ENCODE data around the gene KIAA0232. TPM values are rescaled to one million over a fixed set of nuclear protein-coding genes. Genes with fewer than 3 reads are reported as not detected.
A peak's percentile ranks its signal among the peaks of the same experiment; 100 is the strongest.

KIAA0232 gene, protein sequence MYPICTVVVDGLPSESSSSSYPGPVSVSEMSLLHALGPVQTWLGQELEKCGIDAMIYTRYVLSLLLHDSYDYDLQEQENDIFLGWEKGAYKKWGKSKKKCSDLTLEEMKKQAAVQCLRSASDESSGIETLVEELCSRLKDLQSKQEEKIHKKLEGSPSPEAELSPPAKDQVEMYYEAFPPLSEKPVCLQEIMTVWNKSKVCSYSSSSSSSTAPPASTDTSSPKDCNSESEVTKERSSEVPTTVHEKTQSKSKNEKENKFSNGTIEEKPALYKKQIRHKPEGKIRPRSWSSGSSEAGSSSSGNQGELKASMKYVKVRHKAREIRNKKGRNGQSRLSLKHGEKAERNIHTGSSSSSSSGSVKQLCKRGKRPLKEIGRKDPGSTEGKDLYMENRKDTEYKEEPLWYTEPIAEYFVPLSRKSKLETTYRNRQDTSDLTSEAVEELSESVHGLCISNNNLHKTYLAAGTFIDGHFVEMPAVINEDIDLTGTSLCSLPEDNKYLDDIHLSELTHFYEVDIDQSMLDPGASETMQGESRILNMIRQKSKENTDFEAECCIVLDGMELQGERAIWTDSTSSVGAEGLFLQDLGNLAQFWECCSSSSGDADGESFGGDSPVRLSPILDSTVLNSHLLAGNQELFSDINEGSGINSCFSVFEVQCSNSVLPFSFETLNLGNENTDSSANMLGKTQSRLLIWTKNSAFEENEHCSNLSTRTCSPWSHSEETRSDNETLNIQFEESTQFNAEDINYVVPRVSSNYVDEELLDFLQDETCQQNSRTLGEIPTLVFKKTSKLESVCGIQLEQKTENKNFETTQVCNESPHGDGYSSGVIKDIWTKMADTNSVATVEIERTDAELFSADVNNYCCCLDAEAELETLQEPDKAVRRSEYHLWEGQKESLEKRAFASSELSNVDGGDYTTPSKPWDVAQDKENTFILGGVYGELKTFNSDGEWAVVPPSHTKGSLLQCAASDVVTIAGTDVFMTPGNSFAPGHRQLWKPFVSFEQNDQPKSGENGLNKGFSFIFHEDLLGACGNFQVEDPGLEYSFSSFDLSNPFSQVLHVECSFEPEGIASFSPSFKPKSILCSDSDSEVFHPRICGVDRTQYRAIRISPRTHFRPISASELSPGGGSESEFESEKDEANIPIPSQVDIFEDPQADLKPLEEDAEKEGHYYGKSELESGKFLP (N-terminal part only)
- total RNA-seq (25.3 TPM), polyA plus RNA-seq (10 to 100 TPM in 2 of 4 donors, 1 to 10 TPM in 2; 5.6 to 16.7 (median 10.8) TPM)

DNA sequence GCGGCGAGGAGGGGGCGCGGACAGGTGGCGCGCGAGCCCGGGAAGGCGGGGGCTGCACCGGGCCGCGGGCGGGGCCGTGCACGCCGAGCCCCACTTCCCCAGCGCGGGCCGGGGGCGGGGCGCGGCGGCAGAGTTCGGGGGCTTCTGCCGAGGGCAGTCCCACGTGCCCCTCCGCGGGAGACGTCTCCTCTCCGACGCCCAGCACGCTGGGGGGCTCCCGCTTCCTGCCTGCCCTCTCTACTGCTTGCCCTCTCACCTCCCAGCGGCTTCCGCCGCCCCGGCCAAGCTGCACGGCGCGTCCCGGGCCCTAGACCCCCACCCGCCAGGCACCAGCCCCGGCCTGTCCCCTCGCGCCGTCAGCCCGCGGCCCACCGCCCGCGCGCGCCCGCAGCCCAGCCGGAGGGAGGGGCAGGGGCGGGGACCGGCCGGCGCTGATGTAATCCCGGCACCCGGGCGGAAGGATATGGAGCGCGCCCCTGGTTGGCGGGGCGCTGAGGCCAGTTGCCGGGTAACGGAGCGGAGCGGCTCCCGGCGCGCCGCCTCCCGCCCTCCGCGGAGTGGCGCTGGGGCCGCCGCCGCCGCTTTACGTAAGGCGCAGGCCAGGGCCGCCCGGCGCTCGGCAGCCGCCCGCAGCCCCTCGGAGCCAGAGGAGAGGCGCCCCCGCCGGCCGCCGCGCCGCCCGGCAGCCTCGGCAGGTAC is at the start of gene KIAA0232:
TSS of gene KIAA0232 (plus strand) at position 581 of the 699 bp plus-strand sequence. CDS start 41,727 bp downstream, outside the sequence.
- peaks cover 42% of the 10 kb centered on the region for H3K4me1 ChIP-seq (ENCODE audit: control insufficient read depth, insufficient read depth, low read length, poor library complexity, severe bottlenecking)
- H3K4me1 Mint-ChIP-seq: peaks cover 19 to 69% (median 50%) of the 10 kb centered on the region in 4 donors
- H3K27ac ChIP-seq (ENCODE audit: insufficient read depth, low read length, poor library complexity, severe bottlenecking): peak within 1 kb of the TSS; percentile 95
- peaks cover 14% of the 10 kb centered on the region for H3K27me3 Mint-ChIP-seq
- peak within 1 kb of the TSS; percentile 86 to 91 (median 90) for H3K4me3 Mint-ChIP-seq
- no peaks in the 10 kb centered on the region for H3K9me3 Mint-ChIP-seq
- peak within 1 kb of the TSS; percentile 46 to 92 (median 69) for H3K27ac Mint-ChIP-seq
- H3K9me3 ChIP-seq (ENCODE audit: control insufficient read depth in 2 of 2, low read length in 2 of 2): no peaks in the 10 kb centered on the region
- ATAC-seq (ENCODE audit: low read depth in 2 of 2): peak; percentile 81 to 82
- no peaks in the 10 kb centered on the region for H3K36me3 Mint-ChIP-seq
- no peaks in the 10 kb centered on the region for H3K36me3 ChIP-seq (ENCODE audit: control insufficient read depth, insufficient read depth, low read length)
- H3K4me3 ChIP-seq (ENCODE audit: low read depth, low read length): peak within 1 kb of the TSS; percentile 68
- H3K27me3 ChIP-seq (ENCODE audit: control insufficient read depth, insufficient read depth, low read length): no peaks in the 10 kb centered on the region
- DNase-seq: peak; percentile 87 to 94 (median 92)

DNA sequence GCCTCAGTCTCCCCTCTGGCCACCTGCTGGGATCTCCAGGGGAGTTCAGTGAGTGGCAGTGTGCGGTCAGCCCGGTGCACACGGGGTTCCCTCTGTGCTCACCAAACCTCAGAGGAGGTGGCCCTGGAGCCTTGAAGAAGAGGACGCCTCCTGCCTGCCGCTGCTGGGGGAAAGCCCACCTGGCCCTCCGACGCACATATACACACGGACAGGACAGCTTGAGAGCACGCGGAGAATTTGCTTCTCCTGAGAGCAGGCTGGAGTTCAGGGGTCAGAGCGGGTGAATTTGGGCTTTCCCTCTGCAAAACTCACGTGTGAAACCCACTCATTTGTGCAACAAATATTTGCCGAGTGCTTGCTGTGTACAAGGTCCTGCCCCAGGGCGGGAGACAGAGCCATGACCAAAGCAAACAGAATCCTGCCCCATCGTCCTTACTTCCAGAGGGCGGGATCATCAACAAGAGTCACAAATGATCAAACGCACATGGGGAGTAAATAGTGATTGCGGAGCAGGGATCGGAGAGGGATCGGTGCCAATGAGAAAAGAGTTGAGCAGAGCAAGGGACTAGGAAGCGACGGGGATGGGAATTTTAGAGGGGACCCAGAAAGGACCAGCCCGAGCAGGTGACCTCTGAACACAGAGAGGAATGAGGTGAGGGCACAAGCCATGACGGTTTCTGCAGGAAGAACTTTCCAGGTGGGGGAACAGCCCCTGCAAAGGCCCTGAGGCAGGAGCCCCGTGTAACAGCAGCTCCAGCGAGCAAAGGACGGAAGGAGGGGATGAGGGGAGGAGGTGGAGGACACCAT is 49.0 kb upstream of the KIAA0232 start:
- ATAC-seq (ENCODE audit: low read depth in 2 of 2): no peak
- H3K27ac ChIP-seq (ENCODE audit: insufficient read depth, low read length, poor library complexity, severe bottlenecking): no peak overlapping the region

DNA sequence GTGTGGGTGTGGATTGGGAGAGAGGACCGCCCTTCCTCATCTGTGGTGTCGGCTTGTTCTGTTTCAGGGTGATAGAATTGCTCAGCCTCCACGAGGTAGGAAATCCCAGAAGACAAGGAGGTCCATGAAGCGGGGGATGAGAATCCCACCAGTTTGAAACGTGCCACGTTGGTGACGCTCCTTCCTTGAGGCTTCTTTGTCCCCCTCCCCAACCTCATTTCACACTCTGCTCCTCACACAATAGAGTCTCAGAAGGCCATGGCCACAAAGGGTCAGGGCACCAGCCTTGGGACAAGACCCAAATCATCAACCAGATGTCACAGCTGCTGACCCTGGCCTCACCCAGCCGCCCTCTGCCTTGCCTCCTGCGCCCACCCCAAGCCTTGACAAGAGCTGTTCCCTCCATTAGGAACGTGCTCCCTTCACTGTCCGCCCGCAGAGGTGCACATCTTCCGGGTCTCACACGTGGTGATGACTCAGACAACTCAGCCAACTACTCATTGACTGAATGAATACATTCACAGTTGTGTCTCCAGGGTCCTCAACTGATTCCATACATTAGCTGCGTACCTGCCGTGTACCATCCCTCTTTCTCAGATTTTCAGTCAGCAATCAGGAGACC is 48.3 kb upstream of the KIAA0232 start:
- Mint-ChIP-seq H3K4me3 (no peak overlapping the region), H3K27me3 (peaks cover 11% of the 10 kb centered on the region), H3K4me1 (peaks cover 0 to 11% (median 0%) of the 10 kb centered on the region in 4 donors), H3K9me3 (no peaks in the 10 kb centered on the region), H3K36me3 (no peaks in the 10 kb centered on the region), H3K27ac (peak overlapping the region in 1 of 3 donors; percentile 3)
- Histone ChIP-seq H3K4me1 (ENCODE audit: control insufficient read depth, insufficient read depth, low read length, poor library complexity, severe bottlenecking) (no peaks in the 10 kb centered on the region), H3K4me3 (ENCODE audit: low read depth, low read length) (no peak overlapping the region), H3K27me3 (ENCODE audit: control insufficient read depth, insufficient read depth, low read length) (no peaks in the 10 kb centered on the region), H3K27ac (ENCODE audit: insufficient read depth, low read length, poor library complexity, severe bottlenecking) (no peak overlapping the region), H3K36me3 (ENCODE audit: control insufficient read depth, insufficient read depth, low read length) (no peaks in the 10 kb centered on the region), H3K9me3 (ENCODE audit: control insufficient read depth in 2 of 2, low read length in 2 of 2) (no peaks in the 10 kb centered on the region)
- DNase-seq (no peak), ATAC-seq (ENCODE audit: low read depth in 2 of 2) (no peak)

More for the DNA sequence above, 49.0 kb upstream of the KIAA0232 start:
- Histone ChIP-seq H3K4me3 (ENCODE audit: low read depth, low read length) (no peak overlapping the region), H3K36me3 (ENCODE audit: control insufficient read depth, insufficient read depth, low read length) (no peaks in the 10 kb centered on the region), H3K27me3 (ENCODE audit: control insufficient read depth, insufficient read depth, low read length) (no peaks in the 10 kb centered on the region), H3K9me3 (ENCODE audit: control insufficient read depth in 2 of 2, low read length in 2 of 2) (no peaks in the 10 kb centered on the region), H3K4me1 (ENCODE audit: control insufficient read depth, insufficient read depth, low read length, poor library complexity, severe bottlenecking) (no peaks in the 10 kb centered on the region)
- Mint-ChIP-seq H3K36me3 (no peaks in the 10 kb centered on the region), H3K27me3 (peaks cover 11% of the 10 kb centered on the region), H3K9me3 (no peaks in the 10 kb centered on the region), H3K27ac (no peak overlapping the region), H3K4me3 (no peak overlapping the region), H3K4me1 (peaks cover 0 to 16% (median 0%) of the 10 kb centered on the region in 4 donors)
- DNase-seq: no peak

DNA sequence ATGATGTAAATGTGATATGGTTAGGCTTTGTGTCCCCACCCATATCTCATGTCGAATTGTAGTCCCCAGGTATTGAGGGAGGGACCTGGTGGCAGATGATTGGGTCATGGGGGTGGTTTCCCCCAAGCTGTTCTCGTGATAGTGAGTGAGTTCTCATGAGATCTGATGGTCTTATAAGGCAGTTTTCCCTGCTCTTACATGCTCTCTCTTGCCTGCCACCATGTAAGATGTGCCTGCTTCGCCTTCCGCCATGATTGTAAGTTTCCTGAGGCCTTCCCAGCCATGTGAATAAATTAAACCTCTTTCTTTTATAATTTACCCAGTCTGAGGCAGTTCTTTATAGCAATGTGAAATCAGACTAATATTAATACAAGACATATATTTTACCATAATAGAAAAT is 42.6 kb upstream of the KIAA0232 start:
- H3K4me3 Mint-ChIP-seq: no peak overlapping the region
- ATAC-seq (ENCODE audit: low read depth in 2 of 2): no peak
- no peak overlapping the region for H3K27ac Mint-ChIP-seq

DNA sequence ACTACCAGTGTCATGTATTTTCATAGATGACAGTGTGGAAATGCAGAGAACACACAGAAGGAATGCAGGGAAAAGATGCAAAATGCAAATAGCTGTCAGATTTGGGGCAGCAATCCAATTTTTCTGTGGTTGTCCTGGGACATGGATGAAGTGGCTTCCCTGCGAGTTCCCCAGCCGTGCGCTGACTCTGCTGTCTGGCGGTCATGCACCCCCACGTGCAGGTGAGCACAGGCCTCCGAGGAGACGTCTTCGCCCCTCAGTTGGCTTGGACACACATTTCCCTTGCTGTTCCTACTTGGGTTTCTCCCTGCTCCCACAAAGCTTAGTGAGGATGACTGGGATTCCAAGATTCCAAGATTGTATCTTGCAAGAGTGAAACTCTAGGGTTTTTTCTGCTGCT is 42.2 kb upstream of the KIAA0232 start:
- peaks cover 0 to 6% (median 0%) of the 10 kb centered on the region in 7 donors for H3K9me3 Mint-ChIP-seq
- H3K27ac Mint-ChIP-seq: no peak overlapping the region
- Histone ChIP-seq H3K9me3 (ENCODE audit: control insufficient read depth in 2 of 2, low read length in 2 of 2) (no peaks in the 10 kb centered on the region), H3K4me3 (ENCODE audit: low read depth, low read length) (no peak overlapping the region), H3K36me3 (ENCODE audit: control insufficient read depth, insufficient read depth, low read length) (no peaks in the 10 kb centered on the region), H3K27ac (ENCODE audit: insufficient read depth, low read length, poor library complexity, severe bottlenecking) (no peak overlapping the region), H3K27me3 (ENCODE audit: control insufficient read depth, insufficient read depth, low read length) (no peaks in the 10 kb centered on the region), H3K4me1 (ENCODE audit: control insufficient read depth, insufficient read depth, low read length, poor library complexity, severe bottlenecking) (peaks cover 12% of the 10 kb centered on the region)
- DNase-seq: no peak
- H3K27me3 Mint-ChIP-seq: peaks cover 17% of the 10 kb centered on the region
- peaks cover 0 to 8% (median 0%) of the 10 kb centered on the region in 4 donors for H3K4me1 Mint-ChIP-seq
- H3K4me3 Mint-ChIP-seq: no peak overlapping the region
- no peaks in the 10 kb centered on the region for H3K36me3 Mint-ChIP-seq
- no peak for ATAC-seq (ENCODE audit: low read depth in 2 of 2)

More for the DNA sequence above, 42.6 kb upstream of the KIAA0232 start:
- no peaks in the 10 kb centered on the region for H3K36me3 ChIP-seq (ENCODE audit: control insufficient read depth, insufficient read depth, low read length)
- no peaks in the 10 kb centered on the region for H3K9me3 ChIP-seq (ENCODE audit: control insufficient read depth in 2 of 2, low read length in 2 of 2)
- peaks cover 19% of the 10 kb centered on the region for H3K27me3 Mint-ChIP-seq
- no peak for DNase-seq
- H3K4me1 Mint-ChIP-seq: peaks cover 0 to 7% (median 0%) of the 10 kb centered on the region in 4 donors
- H3K9me3 Mint-ChIP-seq: peaks cover 0 to 6% (median 0%) of the 10 kb centered on the region in 7 donors
- no peaks in the 10 kb centered on the region for H3K36me3 Mint-ChIP-seq
- H3K27me3 ChIP-seq (ENCODE audit: control insufficient read depth, insufficient read depth, low read length): no peaks in the 10 kb centered on the region
- no peak overlapping the region for H3K27ac ChIP-seq (ENCODE audit: insufficient read depth, low read length, poor library complexity, severe bottlenecking)
- H3K4me3 ChIP-seq (ENCODE audit: low read depth, low read length): no peak overlapping the region
- peaks cover 12% of the 10 kb centered on the region for H3K4me1 ChIP-seq (ENCODE audit: control insufficient read depth, insufficient read depth, low read length, poor library complexity, severe bottlenecking)

DNA sequence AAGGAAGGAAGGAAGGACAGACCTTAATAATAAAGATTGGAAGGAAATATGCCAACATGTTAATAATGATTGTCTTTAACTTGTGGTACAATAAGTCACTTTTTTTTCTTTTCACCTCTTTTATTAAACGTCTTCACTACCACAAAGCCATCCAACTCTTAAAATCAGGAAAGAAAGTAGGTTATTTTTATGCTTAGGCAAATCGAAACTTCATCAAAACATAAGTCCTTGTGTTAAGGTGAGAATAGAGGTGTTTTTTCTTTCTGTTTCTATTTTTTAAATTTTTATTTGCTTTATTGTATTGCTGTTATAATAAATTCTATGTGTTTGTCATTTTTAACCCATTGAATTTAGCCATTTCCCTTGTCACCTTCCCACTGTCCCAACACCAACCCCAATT is 40.0 kb upstream of the KIAA0232 start:
- H3K4me3 Mint-ChIP-seq: no peak overlapping the region
- no peak overlapping the region for H3K4me3 ChIP-seq (ENCODE audit: low read depth, low read length)
- H3K9me3 Mint-ChIP-seq: peaks cover 0 to 6% (median 0%) of the 10 kb centered on the region in 7 donors
- peaks cover 12% of the 10 kb centered on the region for H3K4me1 ChIP-seq (ENCODE audit: control insufficient read depth, insufficient read depth, low read length, poor library complexity, severe bottlenecking)
- H3K27ac Mint-ChIP-seq: no peak overlapping the region
- peaks cover 14% of the 10 kb centered on the region for H3K27me3 Mint-ChIP-seq
- peak in 1 of 3 donors; percentile 27 for DNase-seq
- H3K36me3 Mint-ChIP-seq: no peaks in the 10 kb centered on the region
- no peak for ATAC-seq (ENCODE audit: low read depth in 2 of 2)
- no peaks in the 10 kb centered on the region for H3K9me3 ChIP-seq (ENCODE audit: control insufficient read depth in 2 of 2, low read length in 2 of 2)
- H3K36me3 ChIP-seq (ENCODE audit: control insufficient read depth, insufficient read depth, low read length): no peaks in the 10 kb centered on the region
- no peak overlapping the region for H3K27ac ChIP-seq (ENCODE audit: insufficient read depth, low read length, poor library complexity, severe bottlenecking)
- peaks cover 0 to 8% (median 0%) of the 10 kb centered on the region in 4 donors for H3K4me1 Mint-ChIP-seq
- no peaks in the 10 kb centered on the region for H3K27me3 ChIP-seq (ENCODE audit: control insufficient read depth, insufficient read depth, low read length)
